ENCODE results near the gene SLC18B1. TPM values are rescaled to one million over a fixed set of nuclear protein-coding genes. Genes with fewer than 3 reads are reported as not detected.
A peak's percentile ranks its signal among the peaks of the same experiment; 100 is the strongest.

SLC18B1 gene
- total and polyA plus RNA-seq, 10 of the 15 experiments (the other 5 are each of a cell fraction or from before 2014, with no cell fraction given): 3.5 to 11.8 (median 7.1) TPM

DNA sequence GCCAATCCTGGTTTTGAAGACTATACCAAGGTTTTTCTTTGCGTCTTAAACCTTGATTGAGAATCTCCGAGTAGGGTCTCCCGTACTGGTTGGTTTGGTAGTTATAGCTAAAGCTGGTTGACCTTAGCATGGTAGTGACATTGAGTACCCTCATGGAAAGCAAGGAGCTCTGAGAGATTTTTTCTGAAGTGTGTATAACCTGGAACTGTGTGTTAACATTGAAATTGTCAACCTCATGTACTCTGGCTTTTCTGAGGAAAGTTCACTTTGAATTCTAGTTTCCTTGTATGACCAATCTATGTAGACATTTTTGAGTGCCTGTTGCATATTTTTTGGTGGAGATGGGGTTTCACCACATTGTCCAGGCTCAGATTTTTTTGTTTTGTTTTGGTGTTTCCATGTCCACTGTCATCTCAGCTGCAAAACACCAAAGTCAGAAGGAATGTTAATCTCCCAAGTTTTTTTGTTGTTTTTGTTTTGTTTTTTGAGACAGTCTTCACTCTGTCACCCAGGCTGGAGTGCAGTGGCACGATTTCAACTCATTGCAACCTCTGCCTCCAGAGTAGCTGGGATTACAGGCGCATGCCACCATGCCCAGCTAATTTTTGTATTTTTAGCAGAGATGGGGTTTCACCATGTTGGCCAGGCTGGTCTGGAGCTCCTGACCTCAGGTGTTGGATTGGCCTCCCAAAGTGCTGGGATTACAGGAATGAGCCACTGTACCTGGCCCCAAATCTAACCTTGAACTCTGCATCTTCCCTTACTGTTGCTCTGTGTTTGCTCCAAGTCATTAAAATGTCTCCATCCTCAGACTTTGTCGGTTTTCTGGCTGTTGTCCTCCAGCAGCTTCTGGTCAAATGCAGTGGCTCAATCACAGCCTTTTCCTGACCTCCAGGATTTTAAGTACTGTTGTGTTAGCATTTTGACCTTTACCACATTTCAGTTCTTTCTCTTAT lies 20.2 kb upstream of the SLC18B1 start:
- 63% methylated on average over 6 of the region's 6 CpGs for WGBS (ENCODE audit: insufficient coverage, insufficient replicate concordance, low lambda C conversion rate, missing lambda C conversion rate)
- CTCF ChIA-PET: interaction anchor here (0.8 to 1.7 kb wide), 4 partner anchors 14 to 150 kb away, joined by 3 to 5 read pairs (median 3); no protein-coding TSS in a partner anchor
- POLR2A ChIA-PET: no interaction called here
- no peak overlapping the region for H3K9ac ChIP-seq (ENCODE audit: control insufficient read depth, insufficient read depth, low read length)
- no peaks in the 10 kb centered on the region for H3K27me3 ChIP-seq (replicated peaks in 1 of 2; ENCODE audit: control insufficient read depth in 2 of 2, insufficient read depth in 2 of 2, low read length in 1 of 2)
- no peaks in the 10 kb centered on the region for H3K4me1 ChIP-seq (ENCODE audit: control insufficient read depth, insufficient read depth, low read length)
- in situ Hi-C loops (cut with MboI) (no loop called here), intact Hi-C loops (cut with micrococcal nuclease; ENCODE audit: unreplicated experiment) (no loop called here)
- DNase-seq (ENCODE audit: low read depth, low spot score) (no peak), FAIRE-seq (no peak), ATAC-seq (no peak)
- RAD21 ChIA-PET (ENCODE audit: unreplicated experiment): interaction anchor here (0.6 kb wide), 1 partner anchor 148 kb away, joined by 3 read pairs; no protein-coding TSS in a partner anchor
- SMC1A ChIA-PET (ENCODE audit: uncharacterized antibody, unreplicated experiment): interaction anchor here (1.7 to 2.3 kb wide), 2 partner anchors 10 to 55 kb away, joined by 3 to 10 read pairs; no protein-coding TSS in a partner anchor
- peaks cover 5% of the 10 kb centered on the region; the same call in 1 of the 2 replicates for H4K20me1 ChIP-seq (ENCODE audit: control insufficient read depth, insufficient read depth)
- no peak overlapping the region for H3K4me2 ChIP-seq (ENCODE audit: control insufficient read depth, insufficient read depth)
- peaks cover 7 to 14% of the 10 kb centered on the region in 2 experiments for H3K36me3 ChIP-seq (ENCODE audit: control insufficient read depth in 2 of 2, insufficient read depth in 2 of 2, low read length in 1 of 2)
- no peak overlapping the region for H3K27ac ChIP-seq (ENCODE audit: control insufficient read depth, insufficient read depth)
- no peak overlapping the region for H3K4me3 ChIP-seq
- H3K79me2 ChIP-seq (ENCODE audit: control insufficient read depth, insufficient read depth, low read length): peaks cover 26% of the 10 kb centered on the region
- H2AFZ ChIP-seq (ENCODE audit: control insufficient read depth, low read depth, low read length): no peak overlapping the region
- no peaks in the 10 kb centered on the region for H3K9me3 ChIP-seq (replicated peaks; ENCODE audit: control insufficient read depth, insufficient read depth, low read length)
- BruUV-seq (replicated peaks): no TSS peak
- TF ChIP-seq, protein P1, sequence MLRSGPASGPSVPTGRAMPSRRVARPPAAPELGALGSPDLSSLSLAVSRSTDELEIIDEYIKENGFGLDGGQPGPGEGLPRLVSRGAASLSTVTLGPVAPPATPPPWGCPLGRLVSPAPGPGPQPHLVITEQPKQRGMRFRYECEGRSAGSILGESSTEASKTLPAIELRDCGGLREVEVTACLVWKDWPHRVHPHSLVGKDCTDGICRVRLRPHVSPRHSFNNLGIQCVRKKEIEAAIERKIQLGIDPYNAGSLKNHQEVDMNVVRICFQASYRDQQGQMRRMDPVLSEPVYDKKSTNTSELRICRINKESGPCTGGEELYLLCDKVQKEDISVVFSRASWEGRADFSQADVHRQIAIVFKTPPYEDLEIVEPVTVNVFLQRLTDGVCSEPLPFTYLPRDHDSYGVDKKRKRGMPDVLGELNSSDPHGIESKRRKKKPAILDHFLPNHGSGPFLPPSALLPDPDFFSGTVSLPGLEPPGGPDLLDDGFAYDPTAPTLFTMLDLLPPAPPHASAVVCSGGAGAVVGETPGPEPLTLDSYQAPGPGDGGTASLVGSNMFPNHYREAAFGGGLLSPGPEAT (IDR thresholded peaks at IDR 0.05; ENCODE audit: low read depth): no peak
- TF ChIP-seq ZZZ3 (IDR thresholded peaks at IDR 0.05; ENCODE audit: control insufficient read depth, insufficient read length, low read depth) (no peak), SMC3 (IDR thresholded peaks at IDR 0.05; ENCODE audit: borderline replicate concordance, low read length) (no peak), YBX1 (IDR thresholded peaks at IDR 0.05) (no peak), RCOR1 (conservative IDR thresholded peaks at IDR 0.05; ENCODE audit: low read depth, low read length) (no peak), SUPT20H (IDR thresholded peaks at IDR 0.05; ENCODE audit: borderline replicate concordance, control insufficient read depth, low read depth, low read length) (no peak), POLR2AphosphoS5 (IDR thresholded peaks at IDR 0.05; ENCODE audit: low read length) (peak; percentile 35; the same call in 1 of the 2 replicates), NFIC (IDR thresholded peaks at IDR 0.05; ENCODE audit: low read depth, low read length) (0 out of 2 replicates have a peak, but pooled peaks have one; percentile 16), MTA3 (IDR thresholded peaks at IDR 0.05; ENCODE audit: borderline replicate concordance, low read length) (no peak), CBFB (IDR thresholded peaks at IDR 0.05; ENCODE audit: low read depth) (peak; percentile 35; the same call in 1 of the 2 replicates), RUNX3 (IDR thresholded peaks at IDR 0.05; ENCODE audit: low read length) (0 out of 2 replicates have a peak, but pooled peaks have one; percentile 4), SMARCA5 (IDR thresholded peaks at IDR 0.05) (no peak), MXI1 (IDR thresholded peaks at IDR 0.05; ENCODE audit: low read depth, low read length) (no peak)
- TF ChIP-seq, protein P2, sequence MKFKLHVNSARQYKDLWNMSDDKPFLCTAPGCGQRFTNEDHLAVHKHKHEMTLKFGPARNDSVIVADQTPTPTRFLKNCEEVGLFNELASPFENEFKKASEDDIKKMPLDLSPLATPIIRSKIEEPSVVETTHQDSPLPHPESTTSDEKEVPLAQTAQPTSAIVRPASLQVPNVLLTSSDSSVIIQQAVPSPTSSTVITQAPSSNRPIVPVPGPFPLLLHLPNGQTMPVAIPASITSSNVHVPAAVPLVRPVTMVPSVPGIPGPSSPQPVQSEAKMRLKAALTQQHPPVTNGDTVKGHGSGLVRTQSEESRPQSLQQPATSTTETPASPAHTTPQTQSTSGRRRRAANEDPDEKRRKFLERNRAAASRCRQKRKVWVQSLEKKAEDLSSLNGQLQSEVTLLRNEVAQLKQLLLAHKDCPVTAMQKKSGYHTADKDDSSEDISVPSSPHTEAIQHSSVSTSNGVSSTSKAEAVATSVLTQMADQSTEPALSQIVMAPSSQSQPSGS (IDR thresholded peaks at IDR 0.05; ENCODE audit: low read length): peak; percentile 16; the same call in 1 of the 2 replicates

Measured in GM12878 (cell line).